HepG2 (cell line): ENCODE results near the gene USP2. TPM values are rescaled to one million over a fixed set of nuclear protein-coding genes. Genes with fewer than 3 reads are reported as not detected.
A peak's percentile ranks its signal among the peaks of the same experiment; 100 is the strongest.

Experiments used
- ATAC-seq: fragments of 200-7000 bp; cut with Tn5 transposase; 3 replicates; pipeline ENCODE4 v1.9.1; 2020; ENCODE audit warnings: mild to moderate bottlenecking, moderate library complexity
- BruUV-seq: library from RNA; stranded (reverse); fragments of 400-500 nt; replicated peaks from 2 replicates; lab custom pipeline; 2021; lab: Mats Ljungman, UMichigan
- CTCF ChIA-PET: fragments of 300-600 bp; formaldehyde crosslinking; extraction: SDS; loops from one replicate; lab custom pipeline; 2021; ENCODE audit warnings: low total read pairs, inconsistent platforms, low intra/inter-chr PET ratio; lab: Yijun Ruan, JAX
- POLR2A ChIA-PET: fragments of 350-600 bp; sonication (Branson Sonifier 250); formaldehyde crosslinking; loops from one replicate; lab custom pipeline; 2020; ENCODE audit warnings: antibody characterized with exemption, inconsistent platforms; lab: Yijun Ruan, JAX
- DNase-seq: peaks from one replicate; pipeline ENCODE4 v3.0.0-alpha.2; 2015; ENCODE audit warnings: low spot score
- FAIRE-seq: peaks from 3 replicates; lab custom pipeline; 2011; peaks lifted over from hg19 to GRCh38; lab: Jason Lieb, UNC
- H2AFZ ChIP-seq: one replicate; pipeline ENCODE4 v1.6.1; 2011; ENCODE audit warnings: low read length, inconsistent platforms
- H3K27ac ChIP-seq: fragments of 300-600 bp; 3 replicates; pipeline ENCODE4 v1.8.0; 2011; ENCODE audit warnings: mixed run types, mild to moderate bottlenecking, mixed read lengths, low read length, inconsistent platforms; ENCODE audit not compliant: insufficient read depth; ENCODE audit errors: extremely low read length
- H3K27me3 ChIP-seq, 2 experiments: fragments of 200-600 bp in 1 of 2; 2 replicates in 1 of 2; 3 replicates in 1 of 2; pipeline versions ENCODE4 v1.6.0 to v1.8.0; 2011; ENCODE audit warnings: low read length in 2 of 2, mild to moderate bottlenecking in 2 of 2, moderate library complexity in 2 of 2, inconsistent platforms in 1 of 2; ENCODE audit not compliant: insufficient read depth in 2 of 2, control insufficient read depth in 1 of 2
- H3K36me3 ChIP-seq, 2 experiments: fragments of 200-600 bp in 1 of 2; replicated peaks in 1 of 2; 2 replicates in 1 of 2; 3 replicates in 1 of 2; pipeline versions ENCODE4 v1.5.1 to v1.8.0; 2011; ENCODE audit warnings: low read length in 2 of 2, inconsistent platforms in 1 of 2; ENCODE audit not compliant: insufficient read depth in 2 of 2, control insufficient read depth in 1 of 2
- H3K4me1 ChIP-seq: 2 replicates; pipeline ENCODE4 v1.5.1; 2012; ENCODE audit warnings: low read length, inconsistent platforms; ENCODE audit not compliant: insufficient read depth
- H3K4me2 ChIP-seq: 2 replicates; pipeline ENCODE4 v1.6.0; 2011; ENCODE audit warnings: low read depth, low read length, inconsistent platforms
- H3K4me3 ChIP-seq, 3 experiments: fragments of 200-600 bp in 1 of 3; sonication (generic), shearing (Covaris generic) in 1 of 3; replicated peaks in 1 of 3; 2 replicates each; pipeline ENCODE4 v1.5.1; 2011 to 2016; ENCODE audit warnings: low read length in 3 of 3, inconsistent platforms in 2 of 3, low read depth in 2 of 3, mild to moderate bottlenecking in 2 of 3, control low read depth in 1 of 3, mixed read lengths in 1 of 3; ENCODE audit not compliant: insufficient read depth in 1 of 3
- H3K79me2 ChIP-seq: one replicate; pipeline ENCODE4 v1.6.1; 2011; ENCODE audit warnings: low read length, inconsistent platforms; ENCODE audit not compliant: insufficient read depth
- H3K9ac ChIP-seq: 2 replicates; pipeline ENCODE4 v1.6.0; 2011; ENCODE audit warnings: mild to moderate bottlenecking, low read depth, low read length, inconsistent platforms; ENCODE audit not compliant: insufficient read depth
- H3K9me3 ChIP-seq: 2 replicates; pipeline ENCODE4 v1.5.1; 2012; ENCODE audit warnings: mild to moderate bottlenecking, low read length
- H4K20me1 ChIP-seq: 2 replicates; pipeline ENCODE4 v1.6.0; 2011; ENCODE audit warnings: inconsistent platforms, mild to moderate bottlenecking, low read length, moderate library complexity; ENCODE audit not compliant: insufficient read depth
- HNRNPK ChIP-seq: fragments of 200-400 bp; formaldehyde crosslinking; IDR thresholded peaks from 2 replicates; pipeline ENCODE4 v1.6.1; 2018; ENCODE audit warnings: low read length, low read depth, moderate library complexity, mild to moderate bottlenecking; ENCODE audit not compliant: poor library complexity, severe bottlenecking
- MBNL3 ChIP-seq: fragments of 250-450 bp; sonication (Bioruptor Pico); conservative IDR thresholded peaks from 2 replicates; pipeline ENCODE4 v1.8.0; 2022; ENCODE audit warnings: mild to moderate bottlenecking, inconsistent platforms
- PHF8 ChIP-seq: sonication (generic); formaldehyde crosslinking; IDR thresholded peaks from 2 replicates; pipeline ENCODE4 v1.5.0; 2020; ENCODE audit warnings: missing genetic modification reagents
- ZBTB14 ChIP-seq: sonication (generic); formaldehyde crosslinking; IDR thresholded peaks from 2 replicates; pipeline ENCODE4 v1.4.0; 2020; ENCODE audit warnings: missing genetic modification reagents
- ZNF766 ChIP-seq: sonication (generic); formaldehyde crosslinking; IDR thresholded peaks from 2 replicates; pipeline ENCODE4 v1.5.0; 2020; ENCODE audit warnings: missing genetic modification reagents, borderline replicate concordance
- ZNF777 ChIP-seq: sonication (generic); formaldehyde crosslinking; IDR thresholded peaks from 2 replicates; pipeline ENCODE4 v1.4.0; 2020; ENCODE audit warnings: missing genetic modification reagents
- WGBS: methylation state at CpG from one replicate; pipeline ENCODE4 v1.1.6; 2017; ENCODE audit warnings: low lambda C conversion rate; 5-methylcytosine and 5-hydroxymethylcytosine counted together
- in situ Hi-C: cut with HindIII; loops from 2 replicates; pipeline ENCODE4 v1.10.0; 2017; ENCODE audit warnings: low pct_unique_long_range_greater_than_20kb; ENCODE audit not compliant: extremely low pct_ligation_motif_present
- intact Hi-C: fragments of 100-400 bp; cut with micrococcal nuclease; formaldehyde crosslinking; loops from one replicate; pipeline ENCODE4 v1.10.0; 2022; ENCODE audit not compliant: unreplicated experiment
- polyA plus RNA-seq, 8 experiments: library from polyadenylated mRNA; depleted of rRNA in 3 of 8; stranded (reverse) in 7 of 8; unstranded in 1 of 8; fragments of >200 nt; fragmentation: Illumina TruSeq in 4 of 8; extraction: Trizol in 4 of 8; gene quantifications; 2 replicates each; pipeline versions ENCODE4 v1.2.1 to v1.2.3, GENCODE V29; 2011 to 2016; ENCODE audit warnings: low read depth in 4 of 8, missing spikeins in 1 of 8, mixed read lengths in 1 of 8; ENCODE audit not compliant: insufficient read depth in 1 of 8
- total RNA-seq, 5 experiments: library from RNA; depleted of rRNA; stranded (reverse); fragments of >200 nt; fragmentation: Illumina TruSeq; extraction: Trizol; gene quantifications; 2 replicates each; pipeline ENCODE4 v1.2.3, GENCODE V29; 2016; ENCODE audit warnings: low read depth in 1 of 5
- TF ChIP-seq, protein P1 (sequence below): fragments of 450-650 bp; IDR thresholded peaks from 2 replicates; pipeline ENCODE4 v1.6.1; 2016
- TF ChIP-seq, protein P2 (sequence below): sonication (generic); formaldehyde crosslinking; IDR thresholded peaks from 2 replicates; pipeline ENCODE4 v1.4.0; 2020; ENCODE audit warnings: mild to moderate bottlenecking, missing genetic modification reagents
- TF ChIP-seq, protein P3 (sequence below): sonication (generic); formaldehyde crosslinking; conservative IDR thresholded peaks from 2 replicates; pipeline ENCODE4 v1.8.1; 2023; ENCODE audit warnings: missing genetic modification reagents

USP2 gene
- total and polyA plus RNA-seq, 2 of the 13 experiments (the other 11 are each of a cell fraction or from before 2014, with no cell fraction given), result 2.5 to 6.0 TPM

GRCh38 chr11:119417726-119418540 is 36.4 kb upstream of the USP2 start:
- no peak for TF ChIP-seq MBNL3
- TF ChIP-seq, protein P1, sequence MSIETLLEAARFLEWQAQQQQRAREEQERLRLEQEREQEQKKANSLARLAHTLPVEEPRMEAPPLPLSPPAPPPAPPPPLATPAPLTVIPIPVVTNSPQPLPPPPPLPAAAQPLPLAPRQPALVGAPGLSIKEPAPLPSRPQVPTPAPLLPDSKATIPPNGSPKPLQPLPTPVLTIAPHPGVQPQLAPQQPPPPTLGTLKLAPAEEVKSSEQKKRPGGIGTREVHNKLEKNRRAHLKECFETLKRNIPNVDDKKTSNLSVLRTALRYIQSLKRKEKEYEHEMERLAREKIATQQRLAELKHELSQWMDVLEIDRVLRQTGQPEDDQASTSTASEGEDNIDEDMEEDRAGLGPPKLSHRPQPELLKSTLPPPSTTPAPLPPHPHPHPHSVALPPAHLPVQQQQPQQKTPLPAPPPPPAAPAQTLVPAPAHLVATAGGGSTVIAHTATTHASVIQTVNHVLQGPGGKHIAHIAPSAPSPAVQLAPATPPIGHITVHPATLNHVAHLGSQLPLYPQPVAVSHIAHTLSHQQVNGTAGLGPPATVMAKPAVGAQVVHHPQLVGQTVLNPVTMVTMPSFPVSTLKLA, result peak; percentile 39; the same call in 1 of the 2 replicates
- CTCF ChIA-PET, result no interaction called here
- Histone ChIP-seq H4K20me1 (no peaks in the 10 kb centered on the region), H3K4me1 (peaks cover 11% of the 10 kb centered on the region; the same call in 1 of the 2 replicates), H3K36me3 (no peaks in the 10 kb centered on the region), H3K4me3 (no peak overlapping the region), H3K9me3 (no peaks in the 10 kb centered on the region), H3K27ac (no peak overlapping the region), H3K9ac (no peak overlapping the region), H3K27me3 (no peaks in the 10 kb centered on the region; a peak in 2 of 5 replicates), H3K4me2 (no peak overlapping the region), H2AFZ (no peak overlapping the region), H3K79me2 (no peaks in the 10 kb centered on the region)
- intact Hi-C loops (no loop called here), in situ Hi-C loops (no loop called here)
- no peak for ATAC-seq
- WGBS, result 90% methylated on average over 14 of the region's 19 CpGs
- BruUV-seq, result no TSS peak
- no peak for FAIRE-seq
- POLR2A ChIA-PET, result no interaction called here
- DNase-seq, result no peak

GRCh38 chr11:119416606-119417580 is 35.4 kb upstream of the USP2 start:
- no peak for DNase-seq
- no peak for FAIRE-seq
- CTCF ChIA-PET, result no interaction called here
- no peaks in the 10 kb centered on the region for H4K20me1 ChIP-seq
- H3K9me3 ChIP-seq, result no peaks in the 10 kb centered on the region
- no peak for ATAC-seq
- POLR2A ChIA-PET, result no interaction called here
- no peaks in the 10 kb centered on the region for H3K79me2 ChIP-seq
- in situ Hi-C loops, result no loop called here
- no TSS peak for BruUV-seq
- H3K4me3 ChIP-seq, result no peak overlapping the region
- H3K27me3 ChIP-seq, result no peaks in the 10 kb centered on the region; a peak in 1 of 5 replicates
- WGBS, result 95% methylated on average over 16 of the region's 16 CpGs
- no peak overlapping the region for H2AFZ ChIP-seq
- no peak overlapping the region for H3K27ac ChIP-seq
- H3K4me1 ChIP-seq, result peaks cover 6% of the 10 kb centered on the region; the same call in 1 of the 2 replicates
- H3K36me3 ChIP-seq, result no peaks in the 10 kb centered on the region
- H3K4me2 ChIP-seq, result no peak overlapping the region
- no peak overlapping the region for H3K9ac ChIP-seq
- intact Hi-C loops, result no loop called here
- TF ChIP-seq, protein P2, sequence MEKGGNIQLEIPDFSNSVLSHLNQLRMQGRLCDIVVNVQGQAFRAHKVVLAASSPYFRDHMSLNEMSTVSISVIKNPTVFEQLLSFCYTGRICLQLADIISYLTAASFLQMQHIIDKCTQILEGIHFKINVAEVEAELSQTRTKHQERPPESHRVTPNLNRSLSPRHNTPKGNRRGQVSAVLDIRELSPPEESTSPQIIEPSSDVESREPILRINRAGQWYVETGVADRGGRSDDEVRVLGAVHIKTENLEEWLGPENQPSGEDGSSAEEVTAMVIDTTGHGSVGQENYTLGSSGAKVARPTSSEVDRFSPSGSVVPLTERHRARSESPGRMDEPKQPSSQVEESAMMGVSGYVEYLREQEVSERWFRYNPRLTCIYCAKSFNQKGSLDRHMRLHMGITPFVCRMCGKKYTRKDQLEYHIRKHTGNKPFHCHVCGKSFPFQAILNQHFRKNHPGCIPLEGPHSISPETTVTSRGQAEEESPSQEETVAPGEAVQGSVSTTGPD, result no peak
- TF ChIP-seq PHF8 (CRISPR knock-in tag) (no peak), HNRNPK (no peak), ZNF777 (no peak), ZBTB14 (no peak), ZNF766 (CRISPR knock-in tag) (no peak)
- TF ChIP-seq, protein P3, sequence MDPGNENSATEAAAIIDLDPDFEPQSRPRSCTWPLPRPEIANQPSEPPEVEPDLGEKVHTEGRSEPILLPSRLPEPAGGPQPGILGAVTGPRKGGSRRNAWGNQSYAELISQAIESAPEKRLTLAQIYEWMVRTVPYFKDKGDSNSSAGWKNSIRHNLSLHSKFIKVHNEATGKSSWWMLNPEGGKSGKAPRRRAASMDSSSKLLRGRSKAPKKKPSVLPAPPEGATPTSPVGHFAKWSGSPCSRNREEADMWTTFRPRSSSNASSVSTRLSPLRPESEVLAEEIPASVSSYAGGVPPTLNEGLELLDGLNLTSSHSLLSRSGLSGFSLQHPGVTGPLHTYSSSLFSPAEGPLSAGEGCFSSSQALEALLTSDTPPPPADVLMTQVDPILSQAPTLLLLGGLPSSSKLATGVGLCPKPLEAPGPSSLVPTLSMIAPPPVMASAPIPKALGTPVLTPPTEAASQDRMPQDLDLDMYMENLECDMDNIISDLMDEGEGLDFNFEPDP (CRISPR knock-in tag), result no peak
